GM12878 (cell line): ENCODE results near the gene PIP5KL1. TPM values are rescaled to one million over a fixed set of nuclear protein-coding genes. Genes with fewer than 3 reads are reported as not detected.

Source experiments
- ATAC-seq: fragments of 200-7000 bp; cut with Tn5 transposase; 3 replicates; pipeline ENCODE4 v1.9.1; 2020; ENCODE audit warnings: mild to moderate bottlenecking, moderate library complexity
- BruUV-seq: library from RNA; stranded (reverse); fragments of 400-500 nt; replicated peaks from 2 replicates; lab custom pipeline; 2021; lab: Mats Ljungman, UMichigan
- CTCF ChIA-PET: fragments of 300-600 bp; sonication (Branson Sonifier 250); formaldehyde crosslinking; extraction: SDS; loops from one replicate; lab custom pipeline; 2021; ENCODE audit warnings: inconsistent platforms; lab: Yijun Ruan, JAX
- POLR2A ChIA-PET: fragments of 350-600 bp; formaldehyde crosslinking; extraction: SDS; loops from one replicate; lab custom pipeline; 2021; ENCODE audit warnings: inconsistent platforms; lab: Charles Lee
- RAD21 ChIA-PET: fragments of 300-600 bp; sonication (Branson Sonifier 250); formaldehyde crosslinking; loops from one replicate; lab custom pipeline; 2023; ENCODE audit warnings: antibody characterized with exemption; ENCODE audit not compliant: unreplicated experiment; lab: Charles Lee
- SMC1A ChIA-PET: fragments of 300-600 bp; sonication (Branson Sonifier 250); formaldehyde crosslinking; loops from one replicate; lab custom pipeline; 2023; ENCODE audit not compliant: unreplicated experiment, uncharacterized antibody; lab: Charles Lee
- DNase-seq: peaks from one replicate; pipeline ENCODE4 v3.0.0-alpha.2; 2011; ENCODE audit warnings: low read depth, low spot score
- FAIRE-seq: peaks from 3 replicates; lab custom pipeline; 2011; peaks lifted over from hg19 to GRCh38; lab: Jason Lieb, UNC
- H2AFZ ChIP-seq: 2 replicates; pipeline ENCODE4 v1.6.0; 2011; ENCODE audit warnings: low read depth, low read length, control low read depth; ENCODE audit not compliant: control insufficient read depth
- H3K27ac ChIP-seq: 2 replicates; pipeline ENCODE4 v1.5.1; 2011; ENCODE audit warnings: control low read depth; ENCODE audit not compliant: control insufficient read depth, insufficient read depth
- H3K27me3 ChIP-seq, 2 experiments: replicated peaks in 1 of 2; 2 replicates each; pipeline versions ENCODE4 v1.6.0 to v1.6.1; 2011; ENCODE audit warnings: low read length in 1 of 2; ENCODE audit not compliant: control insufficient read depth in 2 of 2, insufficient read depth in 2 of 2
- H3K36me3 ChIP-seq, 2 experiments: 2 replicates each; pipeline ENCODE4 v1.5.1; 2011; ENCODE audit warnings: low read length in 1 of 2; ENCODE audit not compliant: control insufficient read depth in 2 of 2, insufficient read depth in 2 of 2
- H3K4me1 ChIP-seq: 2 replicates; pipeline ENCODE4 v1.6.1; 2011; ENCODE audit warnings: mild to moderate bottlenecking, low read length, moderate library complexity, mixed read lengths; ENCODE audit not compliant: control insufficient read depth, insufficient read depth
- H3K4me2 ChIP-seq: 2 replicates; pipeline ENCODE4 v1.6.0; 2011; ENCODE audit warnings: control low read depth; ENCODE audit not compliant: control insufficient read depth, insufficient read depth
- H3K4me3 ChIP-seq: fragments of 200-600 bp; sonication (generic); 2 replicates; pipeline ENCODE4 v1.5.1; 2016
- H3K79me2 ChIP-seq: 2 replicates; pipeline ENCODE4 v1.6.0; 2011; ENCODE audit warnings: low read length; ENCODE audit not compliant: control insufficient read depth, insufficient read depth
- H3K9ac ChIP-seq: 2 replicates; pipeline ENCODE4 v1.8.0; 2011; ENCODE audit warnings: low read length, control low read depth, mixed read lengths; ENCODE audit not compliant: control insufficient read depth, insufficient read depth
- H3K9me3 ChIP-seq: replicated peaks from 3 replicates; pipeline ENCODE4 v1.5.1; 2011; ENCODE audit warnings: mild to moderate bottlenecking, low read length; ENCODE audit not compliant: control insufficient read depth, insufficient read depth
- H4K20me1 ChIP-seq: 2 replicates; pipeline ENCODE4 v1.6.0; 2011; ENCODE audit not compliant: control insufficient read depth, insufficient read depth
- ATF7 ChIP-seq: fragments of 450-650 bp; IDR thresholded peaks from 2 replicates; pipeline ENCODE4 v1.6.1; 2016; ENCODE audit warnings: low read depth, mild to moderate bottlenecking
- MEF2B ChIP-seq: fragments of 450-650 bp; IDR thresholded peaks from 2 replicates; pipeline ENCODE4 v1.6.1; 2018; ENCODE audit warnings: mild to moderate bottlenecking, moderate library complexity; ENCODE audit not compliant: partially characterized antibody, poor library complexity, severe bottlenecking
- PML ChIP-seq: IDR thresholded peaks from 2 replicates; pipeline ENCODE4 v1.6.1; 2012; ENCODE audit warnings: low read length, inconsistent platforms
- SREBF1 ChIP-seq: IDR thresholded peaks from 2 replicates; pipeline ENCODE4 v1.6.1; 2012; ENCODE audit warnings: mild to moderate bottlenecking, low read length
- SUPT20H ChIP-seq: IDR thresholded peaks from 2 replicates; pipeline ENCODE4 v1.6.1; 2011; ENCODE audit warnings: low read depth, mild to moderate bottlenecking, low read length, moderate library complexity, borderline replicate concordance; ENCODE audit not compliant: control insufficient read depth
- TCF12 ChIP-seq: IDR thresholded peaks from 2 replicates; pipeline ENCODE4 v1.6.1; 2011; ENCODE audit warnings: low read depth, mild to moderate bottlenecking, low read length
- TCF3 ChIP-seq: IDR thresholded peaks from 2 replicates; pipeline ENCODE4 v1.6.1; 2012; ENCODE audit warnings: low read depth, mild to moderate bottlenecking, low read length, borderline replicate concordance; ENCODE audit not compliant: insufficient read depth
- ZBED1 ChIP-seq: IDR thresholded peaks from 2 replicates; pipeline ENCODE4 v1.6.1; 2016; ENCODE audit warnings: borderline replicate concordance
- WGBS: methylation state at CpG from one replicate; pipeline ENCODE4 v1.1.6; 2016; ENCODE audit warnings: low lambda C conversion rate; ENCODE audit not compliant: insufficient replicate concordance, insufficient coverage; ENCODE audit errors: missing lambda C conversion rate; 5-methylcytosine and 5-hydroxymethylcytosine counted together
- in situ Hi-C: fragments of 300-500 bp; cut with MboI; formaldehyde crosslinking; loops from 9 replicates; pipeline ENCODE4 v1.14.3; 2018; ENCODE audit warnings: mixed read lengths
- intact Hi-C: fragments of 100-400 bp; cut with micrococcal nuclease; formaldehyde crosslinking; loops from one replicate; pipeline ENCODE4 v1.14.2; 2022; ENCODE audit not compliant: unreplicated experiment
- polyA plus RNA-seq, 11 experiments: library from polyadenylated mRNA; depleted of rRNA in 4 of 11; unstranded in 6 of 11; stranded (reverse) in 5 of 11; fragments of >200 nt; fragmentation: Nextera tagmentation in 4 of 11; fragmentation: Illumina TruSeq in 1 of 11; extraction: Ambion mirVana in 4 of 11; extraction: Trizol in 1 of 11; gene quantifications; 1 replicate in 1 of 11; 2 replicates in 10 of 11; pipeline versions ENCODE4 v1.2.1 to v1.2.3, GENCODE V29; 2011 to 2016; ENCODE audit warnings: inconsistent platforms in 2 of 11, missing spikeins in 2 of 11, low read depth in 1 of 11
- total RNA-seq, 4 experiments: library from RNA; depleted of rRNA in 3 of 4; stranded (reverse); fragments of >200 nt in 3 of 4; fragmentation: Illumina TruSeq in 1 of 4; extraction: Trizol in 1 of 4; gene quantifications; 2 replicates each; pipeline versions ENCODE4 v1.2.1 to v1.2.3, GENCODE V29; 2013 to 2021
- TF ChIP-seq, protein P1 (sequence below): IDR thresholded peaks from 2 replicates; pipeline ENCODE4 v1.6.1; 2011; ENCODE audit warnings: borderline replicate concordance, low read depth, mild to moderate bottlenecking, moderate library complexity, low read length; ENCODE audit not compliant: insufficient read depth, poor library complexity, severe bottlenecking
- TF ChIP-seq, protein P2 (sequence below): fragments of 450-650 bp; IDR thresholded peaks from 2 replicates; pipeline ENCODE4 v1.6.1; 2016; ENCODE audit warnings: mild to moderate bottlenecking
- TF ChIP-seq, protein P3 (sequence below): fragments of 150-350 bp; IDR thresholded peaks from 2 replicates; pipeline ENCODE4 v1.6.1; 2016; ENCODE audit warnings: low read depth, low read length
- TF ChIP-seq, protein P4 (sequence below): fragments of 450-650 bp; formaldehyde crosslinking; IDR thresholded peaks from 2 replicates; pipeline ENCODE4 v1.4.0; 2022; ENCODE audit warnings: mild to moderate bottlenecking, moderate library complexity

Gene PIP5KL1
- total and polyA plus RNA-seq, 10 of the 15 experiments (the other 5 are each of a cell fraction or from before 2014, with no cell fraction given) = 0.04 to 0.67 (median 0.43) TPM; not detected in 2

DNA sequence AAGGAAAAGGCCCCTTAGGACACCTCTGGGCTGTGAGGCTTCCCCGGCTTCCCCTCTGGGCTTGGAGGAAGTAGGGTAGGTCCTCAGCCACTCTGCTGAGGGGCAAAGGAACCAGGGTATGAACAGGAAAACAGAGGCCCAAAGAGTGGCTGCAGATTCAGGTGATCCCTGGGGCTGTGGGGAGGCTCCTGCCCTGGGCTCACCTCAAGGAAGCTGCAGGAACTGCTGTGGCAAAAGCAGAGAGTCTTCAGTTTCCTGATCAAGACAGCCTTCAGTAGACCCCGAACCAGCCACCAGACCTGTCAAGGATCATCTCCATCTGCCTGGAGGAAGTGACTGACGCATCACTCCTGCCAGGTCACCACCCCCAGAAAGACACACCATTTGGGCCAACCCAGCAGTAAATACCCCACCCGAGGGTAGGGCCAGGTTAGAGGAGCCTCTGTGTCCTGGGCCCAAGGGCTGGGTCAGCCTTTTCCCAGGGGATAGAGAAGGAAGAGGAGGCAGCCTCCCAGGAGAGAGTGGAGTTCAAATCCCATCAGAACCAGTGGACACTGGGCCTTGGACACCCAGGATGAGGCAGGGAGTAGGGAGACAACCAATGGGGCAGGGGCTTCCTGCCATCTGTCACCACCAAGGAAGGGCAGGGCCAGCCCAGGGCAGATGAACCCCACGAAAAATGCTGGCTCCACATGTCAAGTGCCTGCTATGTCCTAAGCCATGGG is 25.4 kb downstream of the PIP5KL1 start:
- ChIA-PET RAD21 (interaction anchor here (0.6 to 10.1 kb wide), 6 partner anchors 11 to 170 kb away, joined by 3 to 92 read pairs (median 6); partner anchors contain the start of genes NAIF1, SH2D3C, ST6GALNAC4 and TOR2A), SMC1A (interaction anchor here (0.6 to 4.9 kb wide), 6 partner anchors 8 to 129 kb away, joined by 3 to 37 read pairs (median 4); partner anchors contain the start of gene ST6GALNAC4), CTCF (interaction anchor here (1.3 to 2.1 kb wide), 10 partner anchors 8 to 119 kb away, joined by 3 to 18 read pairs (median 5); partner anchors contain the start of genes CDK9 and ST6GALNAC4), POLR2A (interaction anchor here (0.5 to 11.0 kb wide), 6 partner anchors 10 to 777 kb away, joined by 3 to 166 read pairs (median 4); partner anchors contain the start of genes SH2D3C and ST6GALNAC4)
- Histone ChIP-seq H3K4me1 (peaks cover 60% of the 10 kb centered on the region), H3K27me3 (no peaks in the 10 kb centered on the region), H3K36me3 (peaks cover 3 to 13% of the 10 kb centered on the region in 2 experiments; a peak in 2 of 4 replicates), H3K9me3 (no peaks in the 10 kb centered on the region), H3K4me3 (peak overlapping the region; percentile 17; the same call in 1 of the 2 replicates), H4K20me1 (no peaks in the 10 kb centered on the region), H3K79me2 (peaks cover 2% of the 10 kb centered on the region), H3K9ac (peak overlapping the region; percentile 57), H3K27ac (peak overlapping the region; percentile 90), H2AFZ (no peak overlapping the region; the same call in 1 of the 2 replicates), H3K4me2 (peak overlapping the region; percentile 75)
- no peak for DNase-seq
- BruUV-seq = no TSS peak
- WGBS = 0% methylated on average over 5 of the region's 5 CpGs
- peak; percentile 31 for ATAC-seq
- in situ Hi-C loops = no loop called here
- intact Hi-C loops = no loop called here
- peak; percentile 31 for FAIRE-seq
- TF ChIP-seq, protein P1, sequence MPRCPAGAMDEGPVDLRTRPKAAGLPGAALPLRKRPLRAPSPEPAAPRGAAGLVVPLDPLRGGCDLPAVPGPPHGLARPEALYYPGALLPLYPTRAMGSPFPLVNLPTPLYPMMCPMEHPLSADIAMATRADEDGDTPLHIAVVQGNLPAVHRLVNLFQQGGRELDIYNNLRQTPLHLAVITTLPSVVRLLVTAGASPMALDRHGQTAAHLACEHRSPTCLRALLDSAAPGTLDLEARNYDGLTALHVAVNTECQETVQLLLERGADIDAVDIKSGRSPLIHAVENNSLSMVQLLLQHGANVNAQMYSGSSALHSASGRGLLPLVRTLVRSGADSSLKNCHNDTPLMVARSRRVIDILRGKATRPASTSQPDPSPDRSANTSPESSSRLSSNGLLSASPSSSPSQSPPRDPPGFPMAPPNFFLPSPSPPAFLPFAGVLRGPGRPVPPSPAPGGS = peak; percentile 13
- TF ChIP-seq SREBF1 (no peak), PML (peak; percentile 72; the same call in 1 of the 2 replicates), ATF7 (peak; percentile 43; the same call in 1 of the 2 replicates), TCF12 (0 out of 2 replicates have a peak, but pooled peaks have one; percentile 27), SUPT20H (no peak), ZBED1 (no peak), TCF3 (peak; percentile 24; the same call in 1 of the 2 replicates), MEF2B (peak; percentile 32)
- TF ChIP-seq, protein P2, sequence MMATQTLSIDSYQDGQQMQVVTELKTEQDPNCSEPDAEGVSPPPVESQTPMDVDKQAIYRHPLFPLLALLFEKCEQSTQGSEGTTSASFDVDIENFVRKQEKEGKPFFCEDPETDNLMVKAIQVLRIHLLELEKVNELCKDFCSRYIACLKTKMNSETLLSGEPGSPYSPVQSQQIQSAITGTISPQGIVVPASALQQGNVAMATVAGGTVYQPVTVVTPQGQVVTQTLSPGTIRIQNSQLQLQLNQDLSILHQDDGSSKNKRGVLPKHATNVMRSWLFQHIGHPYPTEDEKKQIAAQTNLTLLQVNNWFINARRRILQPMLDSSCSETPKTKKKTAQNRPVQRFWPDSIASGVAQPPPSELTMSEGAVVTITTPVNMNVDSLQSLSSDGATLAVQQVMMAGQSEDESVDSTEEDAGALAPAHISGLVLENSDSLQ = peak; percentile 82
- TF ChIP-seq, protein P3, sequence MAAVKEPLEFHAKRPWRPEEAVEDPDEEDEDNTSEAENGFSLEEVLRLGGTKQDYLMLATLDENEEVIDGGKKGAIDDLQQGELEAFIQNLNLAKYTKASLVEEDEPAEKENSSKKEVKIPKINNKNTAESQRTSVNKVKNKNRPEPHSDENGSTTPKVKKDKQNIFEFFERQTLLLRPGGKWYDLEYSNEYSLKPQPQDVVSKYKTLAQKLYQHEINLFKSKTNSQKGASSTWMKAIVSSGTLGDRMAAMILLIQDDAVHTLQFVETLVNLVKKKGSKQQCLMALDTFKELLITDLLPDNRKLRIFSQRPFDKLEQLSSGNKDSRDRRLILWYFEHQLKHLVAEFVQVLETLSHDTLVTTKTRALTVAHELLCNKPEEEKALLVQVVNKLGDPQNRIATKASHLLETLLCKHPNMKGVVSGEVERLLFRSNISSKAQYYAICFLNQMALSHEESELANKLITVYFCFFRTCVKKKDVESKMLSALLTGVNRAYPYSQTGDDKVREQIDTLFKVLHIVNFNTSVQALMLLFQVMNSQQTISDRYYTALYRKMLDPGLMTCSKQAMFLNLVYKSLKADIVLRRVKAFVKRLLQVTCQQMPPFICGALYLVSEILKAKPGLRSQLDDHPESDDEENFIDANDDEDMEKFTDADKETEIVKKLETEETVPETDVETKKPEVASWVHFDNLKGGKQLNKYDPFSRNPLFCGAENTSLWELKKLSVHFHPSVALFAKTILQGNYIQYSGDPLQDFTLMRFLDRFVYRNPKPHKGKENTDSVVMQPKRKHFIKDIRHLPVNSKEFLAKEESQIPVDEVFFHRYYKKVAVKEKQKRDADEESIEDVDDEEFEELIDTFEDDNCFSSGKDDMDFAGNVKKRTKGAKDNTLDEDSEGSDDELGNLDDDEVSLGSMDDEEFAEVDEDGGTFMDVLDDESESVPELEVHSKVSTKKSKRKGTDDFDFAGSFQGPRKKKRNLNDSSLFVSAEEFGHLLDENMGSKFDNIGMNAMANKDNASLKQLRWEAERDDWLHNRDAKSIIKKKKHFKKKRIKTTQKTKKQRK = no peak
- TF ChIP-seq, protein P4, sequence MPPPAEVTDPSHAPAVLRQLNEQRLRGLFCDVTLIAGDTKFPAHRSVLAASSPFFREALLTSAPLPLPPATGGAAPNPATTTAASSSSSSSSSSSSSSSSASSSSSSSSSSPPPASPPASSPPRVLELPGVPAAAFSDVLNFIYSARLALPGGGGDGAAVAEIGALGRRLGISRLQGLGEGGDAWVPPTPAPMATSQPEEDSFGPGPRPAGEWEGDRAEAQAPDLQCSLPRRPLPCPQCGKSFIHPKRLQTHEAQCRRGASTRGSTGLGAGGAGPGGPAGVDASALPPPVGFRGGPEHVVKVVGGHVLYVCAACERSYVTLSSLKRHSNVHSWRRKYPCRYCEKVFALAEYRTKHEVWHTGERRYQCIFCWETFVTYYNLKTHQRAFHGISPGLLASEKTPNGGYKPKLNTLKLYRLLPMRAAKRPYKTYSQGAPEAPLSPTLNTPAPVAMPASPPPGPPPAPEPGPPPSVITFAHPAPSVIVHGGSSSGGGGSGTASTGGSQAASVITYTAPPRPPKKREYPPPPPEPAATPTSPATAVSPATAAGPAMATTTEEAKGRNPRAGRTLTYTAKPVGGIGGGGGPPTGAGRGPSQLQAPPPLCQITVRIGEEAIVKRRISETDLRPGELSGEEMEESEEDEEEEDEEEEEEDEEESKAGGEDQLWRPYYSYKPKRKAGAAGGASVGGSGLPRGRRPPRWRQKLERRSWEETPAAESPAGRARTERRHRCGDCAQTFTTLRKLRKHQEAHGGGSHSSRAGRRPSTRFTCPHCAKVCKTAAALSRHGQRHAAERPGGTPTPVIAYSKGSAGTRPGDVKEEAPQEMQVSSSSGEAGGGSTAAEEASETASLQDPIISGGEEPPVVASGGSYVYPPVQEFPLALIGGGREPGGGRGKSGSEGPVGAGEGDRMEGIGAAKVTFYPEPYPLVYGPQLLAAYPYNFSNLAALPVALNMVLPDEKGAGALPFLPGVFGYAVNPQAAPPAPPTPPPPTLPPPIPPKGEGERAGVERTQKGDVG (CRISPR knock-in tag) = 0 out of 2 replicates have a peak, but pooled peaks have one; percentile 40
